Measurements from ENCODE around the gene GPLD1.
"Not testable (repeated sequence)": the region's sequence is repeated elsewhere in the genome, so short reads cannot be mapped to it uniquely, and the experiment has no call there.

Gene GPLD1

GRCh38 chr6:24489470-24489869, at the start of gene GPLD1:
Gene GPLD1 (minus strand): TSS chr6:24489578. CDS start chr6:24489511, 67 bp downstream.
- no peak for DNase-seq (ENCODE audit: low spot score)

GRCh38 chr6:24537771-24538385, 48.5 kb upstream of the GPLD1 start:
- DNase-seq (ENCODE audit: low spot score): peak; percentile 47

- DNase-seq (ENCODE audit: low spot score): no peak
These were observed 47.8 kb upstream of the GPLD1 start for GRCh38 chr6:24537082-24537699.

- DNase-seq (ENCODE audit: low spot score): no peak
These were observed 47.1 kb upstream of the GPLD1 start for GRCh38 chr6:24536466-24536865.

- DNase-seq (ENCODE audit: low spot score): no peak
These were observed 45.8 kb upstream of the GPLD1 start for GRCh38 chr6:24535210-24535609.

GRCh38 chr6:24534329-24534728, 45.0 kb upstream of the GPLD1 start:
- no peak for DNase-seq (ENCODE audit: low spot score)

GRCh38 chr6:24529985-24530384, 40.6 kb upstream of the GPLD1 start:
- no peak for DNase-seq (ENCODE audit: low spot score)

GRCh38 chr6:24524805-24525204, 35.4 kb upstream of the GPLD1 start:
- DNase-seq (ENCODE audit: low spot score): peak; percentile 56

GRCh38 chr6:24524329-24524728, 35.0 kb upstream of the GPLD1 start:
- DNase-seq (ENCODE audit: low spot score): no peak

- no peak for DNase-seq (ENCODE audit: low spot score)
These were observed 33.1 kb upstream of the GPLD1 start for GRCh38 chr6:24522228-24523176.

- DNase-seq (ENCODE audit: low spot score): peak; percentile 67
These were observed 31.7 kb upstream of the GPLD1 start for GRCh38 chr6:24520929-24521546.

- no peak for DNase-seq (ENCODE audit: low spot score)
These were observed 28.5 kb upstream of the GPLD1 start for GRCh38 chr6:24517659-24518543.

- no peak for DNase-seq (ENCODE audit: low spot score)
These were observed 24.2 kb upstream of the GPLD1 start for GRCh38 chr6:24513602-24514001.

GRCh38 chr6:24511976-24512375, 22.6 kb upstream of the GPLD1 start:
- DNase-seq (ENCODE audit: low spot score): not testable (repeated sequence)

GRCh38 chr6:24506814-24507520, 17.6 kb upstream of the GPLD1 start:
- no peak for DNase-seq (ENCODE audit: low spot score)

GRCh38 chr6:24504649-24505586, 15.5 kb upstream of the GPLD1 start:
- no peak for DNase-seq (ENCODE audit: low spot score)

- no peak for DNase-seq (ENCODE audit: low spot score)
These were observed 14.9 kb upstream of the GPLD1 start for GRCh38 chr6:24504287-24504648.

GRCh38 chr6:24501914-24502313, 12.5 kb upstream of the GPLD1 start:
- DNase-seq (ENCODE audit: low spot score): no peak

- DNase-seq (ENCODE audit: low spot score): no peak
These were observed 12.0 kb upstream of the GPLD1 start for GRCh38 chr6:24501374-24501773.

GRCh38 chr6:24500683-24501082, 11.3 kb upstream of the GPLD1 start:
- DNase-seq (ENCODE audit: low spot score): no peak
